HG03469 (cell line): Measurements from ENCODE around the gene BACH2.
"Not testable (repeated sequence)": the region's sequence is repeated elsewhere in the genome, so short reads cannot be mapped to it uniquely, and the experiment has no call there.

Experiments
- ATAC-seq: cut with Tn5 transposase; IDR thresholded peaks from one replicate; pipeline ENCODE4 v1.9.1; 2021; ENCODE audit warnings: mild to moderate bottlenecking, moderate library complexity, moderate number of reproducible peaks; ENCODE audit not compliant: unreplicated experiment

The BACH2 gene

GRCh38 chr6:90216072-90216977 is 80.3 kb downstream of the BACH2 start:
- ATAC-seq = peak; percentile 68

GRCh38 chr6:90214966-90215365 is 81.7 kb downstream of the BACH2 start:
- no peak for ATAC-seq

- ATAC-seq = no peak
Observed at GRCh38 chr6:90214461-90214860, 82.2 kb downstream of the BACH2 start.

GRCh38 chr6:90212274-90212673 is 84.4 kb downstream of the BACH2 start:
- ATAC-seq = no peak

GRCh38 chr6:90209527-90209926 is 87.1 kb downstream of the BACH2 start:
- ATAC-seq = no peak

- not testable (repeated sequence) for ATAC-seq
Observed at GRCh38 chr6:90208690-90209089, 88.0 kb downstream of the BACH2 start.

- no peak for ATAC-seq
Observed at GRCh38 chr6:90204327-90205056, 92.2 kb downstream of the BACH2 start.

GRCh38 chr6:90203672-90204071 is 93.0 kb downstream of the BACH2 start:
- no peak for ATAC-seq

- ATAC-seq = no peak
Observed at GRCh38 chr6:90202156-90202555, 94.5 kb downstream of the BACH2 start.

- ATAC-seq = no peak
Observed at GRCh38 chr6:90199900-90200299, 96.7 kb downstream of the BACH2 start.

GRCh38 chr6:90198758-90199425 is 97.8 kb downstream of the BACH2 start:
- ATAC-seq = no peak

- ATAC-seq = no peak
Observed at GRCh38 chr6:90197854-90198496, 98.7 kb downstream of the BACH2 start.

GRCh38 chr6:90195094-90195829 is 101.4 kb downstream of the BACH2 start:
- ATAC-seq = no peak

- no peak for ATAC-seq
Observed at GRCh38 chr6:90194371-90194841, 102.2 kb downstream of the BACH2 start.

GRCh38 chr6:90193359-90193758 is 103.3 kb downstream of the BACH2 start:
- ATAC-seq = no peak

- ATAC-seq = no peak
Observed at GRCh38 chr6:90192857-90193256, 103.8 kb downstream of the BACH2 start.

GRCh38 chr6:90190752-90191395 is 105.8 kb downstream of the BACH2 start:
- no peak for ATAC-seq

GRCh38 chr6:90190131-90190530 is 106.5 kb downstream of the BACH2 start:
- no peak for ATAC-seq

GRCh38 chr6:90187437-90188121 is 109.1 kb downstream of the BACH2 start:
- ATAC-seq = no peak
